ENCODE measurements around the gene ACOT6. TPM values are rescaled to one million over a fixed set of nuclear protein-coding genes. Genes with fewer than 3 reads are reported as not detected.
A peak's percentile ranks its signal among the peaks of the same experiment; 100 is the strongest.

The ACOT6 gene
- polyA plus RNA-seq, 1 of the 3 experiments (the other 2 are of a cell fraction) = not detected

DNA sequence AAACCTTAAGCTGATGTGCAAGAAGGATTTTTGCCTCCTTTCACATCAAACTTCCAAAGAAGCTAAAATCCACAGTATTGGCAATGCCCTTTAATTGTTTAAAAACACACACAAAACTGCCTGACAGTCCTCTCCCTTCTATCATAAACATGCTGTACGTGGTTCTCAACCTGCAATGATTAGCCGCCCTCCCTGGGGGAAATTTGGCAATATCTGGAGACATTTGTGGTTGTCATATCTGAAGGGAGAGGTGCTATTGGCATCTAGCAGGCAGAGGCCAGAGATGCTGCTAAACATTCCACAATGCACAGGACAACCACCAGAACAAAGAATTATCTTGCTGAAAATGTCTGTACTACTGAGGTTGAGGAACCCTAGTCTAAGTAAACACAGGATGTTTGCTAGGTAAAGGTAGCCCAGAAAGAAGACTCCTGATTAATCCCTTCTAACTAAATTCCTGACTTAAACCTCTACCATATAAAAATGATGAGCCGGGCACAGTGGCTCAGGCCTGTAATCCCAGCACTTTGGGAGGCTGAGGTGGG, 1.2 kb downstream of the ACOT6 start:
- H3K9ac ChIP-seq = no peak overlapping the region
- H3K9me2 ChIP-seq = no peaks in the 10 kb centered on the region
- ChIA-PET CTCF (interaction anchor here (1.1 to 2.5 kb wide), 3 partner anchors 11 to 440 kb away, joined by 4 to 10 read pairs (median 4); no protein-coding TSS in a partner anchor), POLR2A (interaction anchor here (1.3 to 1.9 kb wide), 4 partner anchors 43 to 123 kb away, joined by 3 to 8 read pairs (median 6); partner anchors contain the start of genes ACOT2 and RIOX1)
- no peaks in the 10 kb centered on the region for H3K27me3 ChIP-seq (ENCODE audit: insufficient read depth)
- DNase-seq = no peak
- no peaks in the 10 kb centered on the region for H4K20me1 ChIP-seq (ENCODE audit: insufficient read depth)
- TF ChIP-seq MAX (IDR thresholded peaks at IDR 0.05; ENCODE audit: low read depth) (no peak), CHD2 (IDR thresholded peaks at IDR 0.05; ENCODE audit: low read length, partially characterized antibody) (no peak), SIN3A (IDR thresholded peaks at IDR 0.05; ENCODE audit: borderline replicate concordance, low read depth, low read length) (no peak), NFIC (IDR thresholded peaks at IDR 0.05; ENCODE audit: borderline replicate concordance) (no peak), YY1 (IDR thresholded peaks at IDR 0.05; ENCODE audit: low read depth) (no peak), ELF1 (IDR thresholded peaks at IDR 0.05) (no peak), FOXM1 (IDR thresholded peaks at IDR 0.05; ENCODE audit: low read depth) (no peak), TAF1 (IDR thresholded peaks at IDR 0.05; ENCODE audit: borderline replicate concordance, low read depth, low read length) (no peak), USF2 (IDR thresholded peaks at IDR 0.05; ENCODE audit: borderline replicate concordance, low read depth, low read length) (no peak), RXRA (IDR thresholded peaks at IDR 0.05; ENCODE audit: borderline replicate concordance, low read depth) (no peak), SMC3 (IDR thresholded peaks at IDR 0.05; ENCODE audit: low read depth, low read length) (no peak), RAD21 (IDR thresholded peaks at IDR 0.05; ENCODE audit: low read length) (no peak), FOXJ3 (CRISPR knock-in tag; IDR thresholded peaks at IDR 0.05) (no peak), RCOR1 (IDR thresholded peaks at IDR 0.05; ENCODE audit: low read length) (no peak), EZH2phosphoT487 (IDR thresholded peaks at IDR 0.05; ENCODE audit: borderline replicate concordance, low read depth) (no peak), NRF1 (IDR thresholded peaks at IDR 0.05; ENCODE audit: low read depth, low read length) (no peak)
- TF ChIP-seq, protein P1, sequence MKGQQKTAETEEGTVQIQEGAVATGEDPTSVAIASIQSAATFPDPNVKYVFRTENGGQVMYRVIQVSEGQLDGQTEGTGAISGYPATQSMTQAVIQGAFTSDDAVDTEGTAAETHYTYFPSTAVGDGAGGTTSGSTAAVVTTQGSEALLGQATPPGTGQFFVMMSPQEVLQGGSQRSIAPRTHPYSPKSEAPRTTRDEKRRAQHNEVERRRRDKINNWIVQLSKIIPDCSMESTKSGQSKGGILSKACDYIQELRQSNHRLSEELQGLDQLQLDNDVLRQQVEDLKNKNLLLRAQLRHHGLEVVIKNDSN (IDR thresholded peaks at IDR 0.05; ENCODE audit: borderline replicate concordance, low read depth) = no peak
- TF ChIP-seq, protein P2, sequence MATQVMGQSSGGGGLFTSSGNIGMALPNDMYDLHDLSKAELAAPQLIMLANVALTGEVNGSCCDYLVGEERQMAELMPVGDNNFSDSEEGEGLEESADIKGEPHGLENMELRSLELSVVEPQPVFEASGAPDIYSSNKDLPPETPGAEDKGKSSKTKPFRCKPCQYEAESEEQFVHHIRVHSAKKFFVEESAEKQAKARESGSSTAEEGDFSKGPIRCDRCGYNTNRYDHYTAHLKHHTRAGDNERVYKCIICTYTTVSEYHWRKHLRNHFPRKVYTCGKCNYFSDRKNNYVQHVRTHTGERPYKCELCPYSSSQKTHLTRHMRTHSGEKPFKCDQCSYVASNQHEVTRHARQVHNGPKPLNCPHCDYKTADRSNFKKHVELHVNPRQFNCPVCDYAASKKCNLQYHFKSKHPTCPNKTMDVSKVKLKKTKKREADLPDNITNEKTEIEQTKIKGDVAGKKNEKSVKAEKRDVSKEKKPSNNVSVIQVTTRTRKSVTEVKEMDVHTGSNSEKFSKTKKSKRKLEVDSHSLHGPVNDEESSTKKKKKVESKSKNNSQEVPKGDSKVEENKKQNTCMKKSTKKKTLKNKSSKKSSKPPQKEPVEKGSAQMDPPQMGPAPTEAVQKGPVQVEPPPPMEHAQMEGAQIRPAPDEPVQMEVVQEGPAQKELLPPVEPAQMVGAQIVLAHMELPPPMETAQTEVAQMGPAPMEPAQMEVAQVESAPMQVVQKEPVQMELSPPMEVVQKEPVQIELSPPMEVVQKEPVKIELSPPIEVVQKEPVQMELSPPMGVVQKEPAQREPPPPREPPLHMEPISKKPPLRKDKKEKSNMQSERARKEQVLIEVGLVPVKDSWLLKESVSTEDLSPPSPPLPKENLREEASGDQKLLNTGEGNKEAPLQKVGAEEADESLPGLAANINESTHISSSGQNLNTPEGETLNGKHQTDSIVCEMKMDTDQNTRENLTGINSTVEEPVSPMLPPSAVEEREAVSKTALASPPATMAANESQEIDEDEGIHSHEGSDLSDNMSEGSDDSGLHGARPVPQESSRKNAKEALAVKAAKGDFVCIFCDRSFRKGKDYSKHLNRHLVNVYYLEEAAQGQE (IDR thresholded peaks at IDR 0.05; ENCODE audit: low read depth, low read length) = no peak
- peak overlapping the region in 1 of 2 experiments; percentile 62; a peak in 3 of 4 replicates for H3K4me3 ChIP-seq (ENCODE audit: low read depth in 2 of 2, low read length in 1 of 2)
- H3K4me1 ChIP-seq (ENCODE audit: control insufficient read depth in 1 of 2, insufficient read depth in 2 of 2, low read depth in 1 of 2, low read length in 1 of 2) = no peaks in the 10 kb centered on the region
- H3K36me3 ChIP-seq (replicated peaks in 1 of 2; ENCODE audit: control insufficient read depth in 1 of 2, insufficient read depth in 2 of 2, low read length in 1 of 2) = no peaks in the 10 kb centered on the region
- peak overlapping the region; percentile 93; the same call in 1 of the 2 replicates for H2AFZ ChIP-seq (ENCODE audit: low read depth)
- no peaks in the 10 kb centered on the region for H3K9me3 ChIP-seq
- H3K4me2 ChIP-seq = peak overlapping the region; percentile 88; the same call in 1 of the 2 replicates
- H3K79me2 ChIP-seq (ENCODE audit: insufficient read depth) = no peaks in the 10 kb centered on the region
- H3F3A ChIP-seq (replicated peaks; ENCODE audit: insufficient read depth) = peaks cover 11% of the 10 kb centered on the region
- 84% methylated on average over 3 of the region's 3 CpGs for WGBS (ENCODE audit: low lambda C conversion rate)
- H3K27ac ChIP-seq (ENCODE audit: low read depth in 2 of 2, low read length in 1 of 2) = no peak overlapping the region
